GM12865 (cell line): Measurements from ENCODE around the gene WDR31.

Experiments
- DNase-seq: peaks from one replicate; pipeline ENCODE4 v3.0.0; 2010; ENCODE audit warnings: low read depth
- H3K4me3 ChIP-seq: 2 replicates; pipeline ENCODE4 v1.5.1; 2011; ENCODE audit warnings: mild to moderate bottlenecking, low read depth, low read length, control low read depth
- CTCF ChIP-seq: IDR thresholded peaks from 2 replicates; pipeline ENCODE4 v1.5.1; 2011; ENCODE audit warnings: low read length, control low read depth, low read depth, inconsistent platforms; ENCODE audit not compliant: insufficient read depth; ENCODE audit errors: missing control alignments

WDR31 gene

GRCh38 chr9:113315231-113315630, 24.8 kb downstream of the WDR31 start:
- no peak for DNase-seq
- no peak for TF ChIP-seq CTCF
- no peak overlapping the region for H3K4me3 ChIP-seq

GRCh38 chr9:113313261-113313660, 26.8 kb downstream of the WDR31 start:
- H3K4me3 ChIP-seq: no peak overlapping the region
- no peak for TF ChIP-seq CTCF
- no peak for DNase-seq

- no peak for DNase-seq
- no peak for TF ChIP-seq CTCF
- H3K4me3 ChIP-seq: no peak overlapping the region
Measured at GRCh38 chr9:113311961-113312360, 28.1 kb downstream of the WDR31 start.

- TF ChIP-seq CTCF: no peak
- no peak overlapping the region for H3K4me3 ChIP-seq
- DNase-seq: no peak
Measured at GRCh38 chr9:113310538-113310937, 29.5 kb downstream of the WDR31 start.

- peak; percentile 48 for TF ChIP-seq CTCF
- DNase-seq: peak; percentile 46
- no peak overlapping the region for H3K4me3 ChIP-seq
Measured at GRCh38 chr9:113309204-113309813, 30.8 kb downstream of the WDR31 start.

GRCh38 chr9:113307396-113307975, 32.6 kb downstream of the WDR31 start:
- no peak for DNase-seq
- H3K4me3 ChIP-seq: no peak overlapping the region
- no peak for TF ChIP-seq CTCF

- DNase-seq: no peak
- no peak overlapping the region for H3K4me3 ChIP-seq
- TF ChIP-seq CTCF: no peak
Measured at GRCh38 chr9:113306566-113306965, 33.5 kb downstream of the WDR31 start.
